Measurements from ENCODE around the gene ZBTB39.
"Not testable (repeated sequence)": the region's sequence is repeated elsewhere in the genome, so short reads cannot be mapped to it uniquely, and the experiment has no call there.

Gene ZBTB39, protein sequence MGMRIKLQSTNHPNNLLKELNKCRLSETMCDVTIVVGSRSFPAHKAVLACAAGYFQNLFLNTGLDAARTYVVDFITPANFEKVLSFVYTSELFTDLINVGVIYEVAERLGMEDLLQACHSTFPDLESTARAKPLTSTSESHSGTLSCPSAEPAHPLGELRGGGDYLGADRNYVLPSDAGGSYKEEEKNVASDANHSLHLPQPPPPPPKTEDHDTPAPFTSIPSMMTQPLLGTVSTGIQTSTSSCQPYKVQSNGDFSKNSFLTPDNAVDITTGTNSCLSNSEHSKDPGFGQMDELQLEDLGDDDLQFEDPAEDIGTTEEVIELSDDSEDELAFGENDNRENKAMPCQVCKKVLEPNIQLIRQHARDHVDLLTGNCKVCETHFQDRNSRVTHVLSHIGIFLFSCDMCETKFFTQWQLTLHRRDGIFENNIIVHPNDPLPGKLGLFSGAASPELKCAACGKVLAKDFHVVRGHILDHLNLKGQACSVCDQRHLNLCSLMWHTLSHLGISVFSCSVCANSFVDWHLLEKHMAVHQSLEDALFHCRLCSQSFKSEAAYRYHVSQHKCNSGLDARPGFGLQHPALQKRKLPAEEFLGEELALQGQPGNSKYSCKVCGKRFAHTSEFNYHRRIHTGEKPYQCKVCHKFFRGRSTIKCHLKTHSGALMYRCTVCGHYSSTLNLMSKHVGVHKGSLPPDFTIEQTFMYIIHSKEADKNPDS

DNA sequence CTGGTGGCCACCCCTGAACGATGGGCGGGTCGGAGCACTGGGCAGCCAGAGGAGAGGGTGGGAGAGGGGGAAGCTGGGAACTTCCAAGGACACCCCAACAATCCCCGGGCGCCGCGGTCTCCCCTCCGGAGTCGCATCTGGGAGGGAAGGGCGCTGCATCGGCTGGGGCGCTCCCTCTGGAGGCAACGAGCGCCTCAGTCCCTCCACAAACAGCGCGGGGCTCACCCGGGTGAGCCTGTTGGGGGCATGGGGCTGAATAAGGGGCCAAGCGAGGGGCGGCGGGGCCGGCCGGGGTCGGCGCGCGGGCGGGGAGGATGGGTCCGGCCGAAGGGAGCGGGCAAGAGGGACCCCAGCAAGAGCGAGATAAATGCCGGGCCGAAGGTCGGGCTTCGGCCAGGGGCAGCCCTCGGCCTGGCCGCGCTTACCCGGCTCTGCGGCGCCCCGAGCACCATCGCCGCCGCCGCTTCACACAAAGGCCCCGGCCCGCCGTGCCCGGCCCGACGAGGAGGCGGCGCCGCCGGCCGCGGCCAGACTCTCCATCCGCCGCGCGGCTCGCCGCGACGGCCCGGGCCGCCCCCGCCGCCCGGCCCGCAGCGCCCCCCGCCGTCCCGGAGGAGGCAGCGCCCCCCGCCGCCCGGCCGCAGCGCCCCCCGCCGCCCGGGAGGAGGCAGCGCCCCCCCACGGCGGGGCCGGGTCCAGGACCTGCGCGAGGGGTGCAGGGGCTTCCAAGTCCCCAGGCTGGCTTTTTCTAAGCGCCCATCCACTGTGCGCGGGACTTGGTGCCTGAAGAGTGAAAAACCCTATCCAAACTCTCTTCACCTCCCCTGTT is at the start of gene ZBTB39:
Gene ZBTB39 (minus strand): TSS at position 567 of the 829 bp plus-strand sequence. CDS start 1,629 bp downstream, outside the sequence.
- DNase-seq: peak; percentile 68

DNA sequence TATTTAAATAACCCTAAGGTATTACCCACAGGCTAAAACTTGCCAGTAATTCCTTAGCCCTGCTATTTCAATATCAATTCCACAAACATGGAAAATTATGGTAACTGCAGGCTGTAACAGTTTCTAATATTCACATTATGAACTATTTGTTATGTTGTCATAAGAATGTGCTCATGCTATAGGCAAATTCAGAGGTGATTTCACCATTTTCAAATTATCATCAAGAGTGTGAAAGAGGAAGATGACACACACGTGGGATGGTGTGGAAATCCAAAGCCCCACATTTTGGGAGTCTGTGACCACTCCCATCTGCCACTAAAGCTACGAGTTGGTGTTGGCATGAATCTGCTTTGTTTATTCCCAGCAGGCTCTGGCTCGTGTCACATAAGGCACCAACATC is 49.5 kb upstream of the ZBTB39 start:
- no peak for DNase-seq

GRCh38 chr12:57053901-57054300 is 47.6 kb upstream of the ZBTB39 start:
- not testable (repeated sequence) for DNase-seq

- not testable (repeated sequence) for DNase-seq
These were observed 46.8 kb upstream of the ZBTB39 start for GRCh38 chr12:57053146-57053545.

DNA sequence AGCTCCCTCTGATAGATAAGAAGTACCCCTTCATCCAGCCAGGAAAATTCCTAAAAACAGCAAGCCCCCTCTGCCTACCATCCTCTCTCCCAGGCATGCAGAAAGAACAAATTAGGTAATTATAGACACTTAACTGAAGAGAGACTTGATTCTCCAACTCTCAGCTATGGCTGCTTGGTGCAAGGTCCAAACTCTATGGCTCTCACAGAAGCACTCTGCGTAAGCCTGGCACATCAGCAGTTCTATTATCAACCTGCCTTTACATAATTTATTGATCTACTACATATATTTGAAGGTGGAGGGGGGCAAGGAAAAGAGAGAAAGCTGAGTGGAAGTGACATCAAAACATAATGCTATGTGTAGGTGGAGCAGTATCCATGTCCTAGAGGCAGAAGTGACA is 44.7 kb upstream of the ZBTB39 start:
- DNase-seq: no peak

DNA sequence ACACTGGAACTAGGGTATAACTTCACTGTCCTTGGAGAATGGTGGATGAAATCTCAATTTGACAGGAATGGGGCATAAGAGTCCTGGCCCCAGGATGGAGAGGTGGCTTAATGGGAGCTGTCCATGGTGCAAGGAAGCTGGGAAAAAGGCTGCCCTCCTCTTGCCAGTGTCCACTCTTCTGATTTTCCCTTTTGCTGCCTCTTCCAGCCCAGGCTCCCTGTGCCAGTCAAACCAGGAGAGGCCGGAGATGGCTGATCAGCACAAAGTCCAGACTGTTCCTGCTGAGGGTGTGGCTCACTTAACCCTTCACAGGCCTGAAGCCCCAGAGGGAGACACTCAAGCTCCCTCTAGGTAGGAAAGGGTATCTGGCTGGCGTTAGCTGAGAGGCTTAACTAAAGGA is 43.5 kb upstream of the ZBTB39 start, which contains the start of gene MYO1A:
Gene MYO1A (minus strand): TSS at position 240 of the 400 bp plus-strand sequence. CDS start 1,806 bp downstream, outside the sequence.
- DNase-seq: no peak

- DNase-seq: no peak
These were observed 42.7 kb upstream of the ZBTB39 start for GRCh38 chr12:57049119-57049446.

DNA sequence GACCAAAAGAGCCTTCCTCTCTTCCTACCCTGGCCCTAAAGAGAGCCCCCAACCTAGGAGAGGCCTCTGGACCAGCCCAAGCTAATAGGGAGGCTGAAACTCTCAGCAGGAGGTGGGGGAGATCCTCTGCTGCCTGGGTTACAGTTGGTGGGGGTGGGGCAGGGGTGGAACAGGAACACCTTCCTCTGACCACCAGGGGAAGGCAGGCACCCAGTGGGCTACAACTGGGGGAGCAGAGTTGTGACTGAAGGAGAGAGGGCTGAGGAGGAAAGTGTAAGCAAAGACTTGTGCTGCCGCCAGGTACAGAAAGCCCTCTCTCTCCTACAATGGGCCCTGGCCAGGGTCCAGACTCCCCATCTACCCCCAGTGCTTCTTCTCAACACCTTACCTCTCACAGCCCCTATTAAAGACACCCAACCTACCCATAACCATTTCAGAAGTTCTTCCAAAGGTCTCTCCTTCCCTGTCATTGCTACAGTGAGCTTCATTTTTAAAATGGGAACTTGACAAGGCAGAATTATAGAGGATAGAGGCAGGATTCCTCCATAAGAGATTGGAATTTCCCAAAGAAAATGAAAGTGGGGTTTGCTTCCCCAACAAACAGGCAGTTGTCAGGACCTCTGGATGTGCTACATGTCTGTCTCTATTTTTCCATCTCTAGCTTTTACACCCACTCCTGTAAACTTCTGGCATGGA is 42.2 kb upstream of the ZBTB39 start:
- DNase-seq: no peak

DNA sequence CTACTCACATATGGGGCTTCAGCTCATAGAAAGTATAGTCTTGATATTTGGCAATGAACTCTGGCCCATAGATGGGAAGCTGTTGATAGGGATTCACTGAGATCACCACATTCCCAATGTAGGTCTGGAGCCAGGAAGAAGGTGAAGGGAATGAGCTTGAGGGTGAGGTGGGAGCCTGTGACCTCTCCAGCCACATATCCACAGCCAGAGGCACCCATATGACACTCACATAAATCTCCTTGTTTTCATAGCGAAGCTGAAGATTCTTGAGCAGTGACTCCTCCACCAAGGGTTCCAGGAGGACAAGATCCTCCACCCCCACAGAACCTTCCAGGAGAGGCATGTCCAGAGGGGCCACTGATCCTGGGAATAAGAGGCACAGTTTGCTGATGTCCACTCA is 41.6 kb upstream of the ZBTB39 start:
- DNase-seq: no peak

DNA sequence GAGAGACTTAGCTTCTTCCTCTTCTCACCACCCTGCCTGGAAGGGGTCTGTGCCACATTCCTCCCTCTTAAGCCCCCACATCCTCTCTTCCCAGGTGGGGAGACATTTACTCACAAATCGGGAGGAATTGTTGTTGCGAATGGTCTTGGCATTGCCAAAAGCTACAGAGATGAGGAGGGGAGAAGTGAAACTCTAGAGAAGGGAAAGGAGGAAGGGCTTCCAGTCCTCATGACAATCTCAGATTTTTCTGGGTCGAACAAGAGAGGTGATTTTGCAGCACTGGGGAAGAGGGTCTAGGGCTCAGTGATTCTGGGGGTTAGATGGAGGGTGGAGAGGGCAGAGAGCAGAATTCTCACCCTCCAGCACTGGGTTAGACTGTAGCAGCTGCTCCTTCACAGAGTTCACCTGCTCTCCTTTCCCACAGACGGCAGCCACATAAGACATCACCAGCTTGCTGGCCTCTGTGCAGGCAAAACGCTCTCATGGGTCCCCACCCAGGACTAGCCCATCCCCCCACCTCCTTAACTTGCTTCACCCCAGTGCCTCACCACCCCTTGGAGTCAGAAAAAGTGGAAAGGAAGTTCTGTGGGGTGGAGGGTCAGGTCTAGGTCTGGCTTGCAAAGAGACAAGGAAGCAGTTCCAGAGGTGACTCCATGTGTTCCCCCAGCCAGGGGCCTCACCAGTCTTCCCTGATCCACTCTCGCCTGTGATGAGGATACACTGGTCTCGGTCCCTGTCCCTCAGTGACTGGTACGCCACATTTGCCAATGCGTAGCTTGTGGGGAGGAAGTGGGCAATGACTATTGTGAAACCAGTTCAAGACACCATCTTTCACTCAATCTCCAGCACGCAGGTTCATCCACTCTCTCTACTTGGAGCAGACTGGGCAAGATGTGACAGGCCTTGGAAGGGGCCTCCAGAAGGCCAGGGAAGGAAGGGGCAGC is 40.9 kb upstream of the ZBTB39 start:
- DNase-seq: no peak

DNA sequence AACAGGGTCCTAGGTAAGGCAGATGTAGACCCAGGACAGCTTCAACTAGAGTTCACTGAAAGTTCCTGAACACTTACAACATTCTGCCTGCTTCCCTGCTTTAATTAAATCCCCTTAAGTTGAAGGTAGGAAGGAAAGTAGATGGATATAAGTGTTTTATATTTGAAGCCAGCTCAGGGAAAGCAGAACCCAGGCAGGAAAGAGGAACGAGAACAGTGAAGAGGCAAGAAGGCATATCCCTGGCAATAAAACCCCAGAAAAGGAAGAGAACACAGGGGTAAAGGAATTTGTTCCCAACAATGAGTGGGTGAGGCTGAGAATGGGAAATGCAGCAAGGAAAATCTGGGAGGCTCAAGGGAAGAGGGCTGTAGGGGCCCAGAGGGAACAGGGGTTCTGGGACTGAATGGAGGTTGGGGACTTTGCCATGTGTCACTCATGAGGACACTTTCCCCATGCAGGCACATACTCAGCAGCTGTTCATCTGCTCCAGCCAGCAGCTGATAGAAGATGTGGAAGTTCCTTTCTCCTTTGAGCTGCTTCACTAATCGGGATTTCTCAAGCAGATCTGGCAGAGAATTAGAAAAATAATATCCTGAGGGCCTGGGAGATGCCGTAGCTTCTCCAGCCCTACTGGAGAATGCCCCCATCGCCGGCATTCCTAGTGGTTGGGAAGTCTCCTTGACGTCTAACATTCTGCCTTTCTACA is 39.9 kb upstream of the ZBTB39 start:
- no peak for DNase-seq

- no peak for DNase-seq
These were observed 38.5 kb upstream of the ZBTB39 start for GRCh38 chr12:57044889-57045288.

DNA sequence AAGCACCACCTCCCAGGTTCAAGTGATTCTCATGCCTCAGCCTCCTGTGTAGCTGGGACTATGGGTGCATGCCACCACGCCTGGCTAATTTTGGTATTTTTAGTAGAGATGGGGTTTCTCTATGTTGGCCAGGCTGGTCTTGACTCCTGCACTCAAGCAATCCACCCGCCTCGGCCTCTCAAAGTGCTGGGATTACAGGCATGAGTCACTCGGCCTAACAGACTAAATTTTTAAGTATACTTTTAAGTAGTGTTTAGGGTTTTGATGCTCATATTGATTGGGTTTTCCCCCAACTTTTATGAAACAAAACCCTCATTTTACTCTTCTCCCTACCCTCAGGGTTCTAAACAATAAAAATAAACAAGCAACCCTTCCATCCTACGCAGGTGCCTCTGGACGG is 38.1 kb upstream of the ZBTB39 start:
- no peak for DNase-seq

DNA sequence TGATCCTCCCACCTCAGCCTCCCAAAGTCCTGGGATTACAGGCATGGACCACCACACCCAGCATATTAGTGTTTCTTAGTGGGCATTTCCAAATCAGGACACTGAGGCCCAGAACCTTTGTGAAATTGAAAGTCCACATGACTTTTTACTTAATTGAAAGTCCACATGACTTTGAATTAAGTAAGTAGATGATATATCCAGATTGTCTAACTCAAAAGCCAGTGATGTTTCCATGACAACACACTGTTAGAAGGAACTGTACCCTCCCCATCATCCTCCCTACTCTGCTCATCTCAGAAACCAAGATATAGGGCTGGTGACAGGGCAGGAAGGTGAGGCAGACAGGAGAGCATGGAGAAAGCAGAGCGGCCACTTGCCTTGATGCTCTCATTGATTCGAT is 36.3 kb upstream of the ZBTB39 start:
- no peak for DNase-seq

GRCh38 chr12:57040750-57041149 is 34.4 kb upstream of the ZBTB39 start:
- no peak for DNase-seq

GRCh38 chr12:57040211-57040610 is 33.9 kb upstream of the ZBTB39 start:
- DNase-seq: no peak

DNA sequence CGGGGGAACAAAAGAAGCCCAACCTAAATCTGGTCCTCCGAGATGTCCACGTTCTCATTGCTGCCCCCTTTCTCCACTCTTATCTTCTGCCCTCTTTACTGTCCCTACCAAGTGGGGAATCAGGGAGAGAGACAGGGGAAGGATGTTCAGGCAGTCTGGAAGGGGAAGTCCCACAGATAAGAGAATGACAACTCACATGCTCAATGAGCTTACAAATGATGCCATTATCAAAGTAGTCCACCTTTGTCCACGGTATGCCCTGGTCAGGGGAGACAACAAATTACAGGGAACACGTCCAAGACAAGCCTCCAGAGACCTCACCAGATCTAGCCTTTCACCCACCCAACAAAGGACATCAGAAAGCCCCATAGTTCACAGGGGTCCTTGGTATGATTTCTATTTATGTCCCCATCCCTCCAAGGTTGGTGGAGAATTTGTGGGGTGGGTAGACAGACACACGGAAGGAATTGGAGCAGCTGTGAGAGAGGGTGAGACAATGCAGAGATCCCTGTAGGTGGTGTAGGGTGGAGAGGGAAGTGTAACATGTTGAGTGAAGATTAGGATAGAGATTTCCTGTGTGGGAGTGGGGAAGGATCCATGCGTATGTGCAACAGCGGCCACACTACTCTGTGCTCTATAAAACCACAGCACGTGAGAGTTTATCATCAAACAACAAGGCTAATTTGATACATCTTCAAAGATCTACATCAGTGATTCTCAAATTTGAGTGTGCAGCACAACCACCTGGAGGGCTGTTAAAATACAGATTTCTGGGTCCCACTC is 32.9 kb upstream of the ZBTB39 start:
- no peak for DNase-seq

GRCh38 chr12:57037264-57037663 is 30.9 kb upstream of the ZBTB39 start:
- DNase-seq: no peak

GRCh38 chr12:57033431-57033830 is 27.1 kb upstream of the ZBTB39 start:
- no peak for DNase-seq

DNA sequence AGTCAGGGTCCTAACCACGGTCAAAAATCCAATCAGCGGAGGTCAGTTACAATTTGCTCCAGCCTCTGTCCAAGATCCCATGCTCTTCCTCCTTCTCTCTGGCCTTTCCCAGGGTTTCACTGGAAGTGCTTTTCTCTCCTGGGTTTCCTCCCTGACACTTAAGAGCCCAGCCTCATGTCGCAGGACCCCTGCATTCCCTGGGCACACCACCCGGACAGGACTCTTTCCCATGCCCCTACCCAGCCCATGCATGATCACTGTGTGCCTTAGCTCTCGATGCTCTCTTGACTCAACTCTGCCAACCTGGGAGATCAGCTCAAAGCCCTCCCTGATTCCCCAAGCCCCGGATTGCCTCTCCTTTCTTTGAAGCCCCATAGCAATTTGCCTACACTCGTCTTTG is 25.4 kb upstream of the ZBTB39 start:
- no peak for DNase-seq

Measured in NCI-H774 (cell line).